HepG2 (cell line): ENCODE data around the gene ABCG2. TPM values are rescaled to one million over a fixed set of nuclear protein-coding genes. Genes with fewer than 3 reads are reported as not detected.

Experiments used
- ATAC-seq: fragments of 200-7000 bp; cut with Tn5 transposase; 3 replicates; pipeline ENCODE4 v1.9.1; 2020; ENCODE audit warnings: mild to moderate bottlenecking, moderate library complexity
- BruUV-seq: library from RNA; stranded (reverse); fragments of 400-500 nt; replicated peaks from 2 replicates; lab custom pipeline; 2021; lab: Mats Ljungman, UMichigan
- CTCF ChIA-PET: fragments of 300-600 bp; formaldehyde crosslinking; extraction: SDS; loops from one replicate; lab custom pipeline; 2021; ENCODE audit warnings: low total read pairs, inconsistent platforms, low intra/inter-chr PET ratio; lab: Yijun Ruan, JAX
- POLR2A ChIA-PET: fragments of 350-600 bp; sonication (Branson Sonifier 250); formaldehyde crosslinking; loops from one replicate; lab custom pipeline; 2020; ENCODE audit warnings: antibody characterized with exemption, inconsistent platforms; lab: Yijun Ruan, JAX
- DNase-seq: peaks from one replicate; pipeline ENCODE4 v3.0.0-alpha.2; 2015; ENCODE audit warnings: low spot score
- FAIRE-seq: peaks from 3 replicates; lab custom pipeline; 2011; peaks lifted over from hg19 to GRCh38; lab: Jason Lieb, UNC
- H2AFZ ChIP-seq: one replicate; pipeline ENCODE4 v1.6.1; 2011; ENCODE audit warnings: low read length, inconsistent platforms
- H3K27ac ChIP-seq: fragments of 300-600 bp; 3 replicates; pipeline ENCODE4 v1.8.0; 2011; ENCODE audit warnings: mixed run types, mild to moderate bottlenecking, mixed read lengths, low read length, inconsistent platforms; ENCODE audit not compliant: insufficient read depth; ENCODE audit errors: extremely low read length
- H3K27me3 ChIP-seq, 2 experiments: fragments of 200-600 bp in 1 of 2; 2 replicates in 1 of 2; 3 replicates in 1 of 2; pipeline versions ENCODE4 v1.6.0 to v1.8.0; 2011; ENCODE audit warnings: low read length in 2 of 2, mild to moderate bottlenecking in 2 of 2, moderate library complexity in 2 of 2, inconsistent platforms in 1 of 2; ENCODE audit not compliant: insufficient read depth in 2 of 2, control insufficient read depth in 1 of 2
- H3K36me3 ChIP-seq, 2 experiments: fragments of 200-600 bp in 1 of 2; replicated peaks in 1 of 2; 2 replicates in 1 of 2; 3 replicates in 1 of 2; pipeline versions ENCODE4 v1.5.1 to v1.8.0; 2011; ENCODE audit warnings: low read length in 2 of 2, inconsistent platforms in 1 of 2; ENCODE audit not compliant: insufficient read depth in 2 of 2, control insufficient read depth in 1 of 2
- H3K4me1 ChIP-seq: 2 replicates; pipeline ENCODE4 v1.5.1; 2012; ENCODE audit warnings: low read length, inconsistent platforms; ENCODE audit not compliant: insufficient read depth
- H3K4me2 ChIP-seq: 2 replicates; pipeline ENCODE4 v1.6.0; 2011; ENCODE audit warnings: low read depth, low read length, inconsistent platforms
- H3K4me3 ChIP-seq, 3 experiments: fragments of 200-600 bp in 1 of 3; sonication (generic), shearing (Covaris generic) in 1 of 3; replicated peaks in 1 of 3; 2 replicates each; pipeline ENCODE4 v1.5.1; 2011 to 2016; ENCODE audit warnings: low read length in 3 of 3, inconsistent platforms in 2 of 3, low read depth in 2 of 3, mild to moderate bottlenecking in 2 of 3, control low read depth in 1 of 3, mixed read lengths in 1 of 3; ENCODE audit not compliant: insufficient read depth in 1 of 3
- H3K79me2 ChIP-seq: one replicate; pipeline ENCODE4 v1.6.1; 2011; ENCODE audit warnings: low read length, inconsistent platforms; ENCODE audit not compliant: insufficient read depth
- H3K9ac ChIP-seq: 2 replicates; pipeline ENCODE4 v1.6.0; 2011; ENCODE audit warnings: mild to moderate bottlenecking, low read depth, low read length, inconsistent platforms; ENCODE audit not compliant: insufficient read depth
- H3K9me3 ChIP-seq: 2 replicates; pipeline ENCODE4 v1.5.1; 2012; ENCODE audit warnings: mild to moderate bottlenecking, low read length
- H4K20me1 ChIP-seq: 2 replicates; pipeline ENCODE4 v1.6.0; 2011; ENCODE audit warnings: inconsistent platforms, mild to moderate bottlenecking, low read length, moderate library complexity; ENCODE audit not compliant: insufficient read depth
- ARID5B ChIP-seq: IDR thresholded peaks from 2 replicates; pipeline ENCODE4 v1.4.0; 2020; ENCODE audit warnings: mild to moderate bottlenecking, missing genetic modification reagents
- ARNT2 ChIP-seq: sonication (generic); formaldehyde crosslinking; IDR thresholded peaks from 2 replicates; pipeline ENCODE4 v1.8.0; 2022; ENCODE audit warnings: mild to moderate bottlenecking, low read depth, missing genetic modification reagents, moderate library complexity
- BCL6 ChIP-seq: IDR thresholded peaks from 2 replicates; pipeline ENCODE4 v1.6.1; 2016; ENCODE audit warnings: missing genetic modification reagents, missing compliant biosample characterization
- CBFB ChIP-seq: sonication (generic); formaldehyde crosslinking; IDR thresholded peaks from 2 replicates; pipeline ENCODE4 v1.4.0; 2020; ENCODE audit warnings: missing genetic modification reagents
- DNMT3B ChIP-seq: conservative IDR thresholded peaks from 2 replicates; pipeline ENCODE4 v1.6.1; 2016; ENCODE audit warnings: missing biosample characterization, control low read depth
- ELK4 ChIP-seq: sonication (generic); formaldehyde crosslinking; IDR thresholded peaks from 2 replicates; pipeline ENCODE4 v1.9.0; 2021; ENCODE audit warnings: missing genetic modification reagents, borderline replicate concordance
- ESRRA ChIP-seq: sonication (generic); formaldehyde crosslinking; IDR thresholded peaks from 2 replicates; pipeline ENCODE4 v1.5.1; 2020; ENCODE audit warnings: mild to moderate bottlenecking, low read depth, missing genetic modification reagents
- GATAD2A ChIP-seq: IDR thresholded peaks from 2 replicates; pipeline ENCODE4 v1.6.1; 2016
- HOXA3 ChIP-seq: sonication (generic); formaldehyde crosslinking; IDR thresholded peaks from 2 replicates; pipeline ENCODE4 v1.5.0; 2020; ENCODE audit warnings: missing genetic modification reagents
- KLF11 ChIP-seq: IDR thresholded peaks from 2 replicates; pipeline ENCODE4 v1.6.1; 2016; ENCODE audit warnings: missing compliant biosample characterization
- REL ChIP-seq: sonication (generic); formaldehyde crosslinking; conservative IDR thresholded peaks from 2 replicates; pipeline ENCODE4 v1.8.0; 2022; ENCODE audit warnings: mild to moderate bottlenecking, missing genetic modification reagents, moderate library complexity
- REPIN1 ChIP-seq: sonication (generic); formaldehyde crosslinking; IDR thresholded peaks from 2 replicates; pipeline ENCODE4 v1.8.0; 2022; ENCODE audit warnings: missing genetic modification reagents, low read depth, mild to moderate bottlenecking, borderline replicate concordance
- SCMH1 ChIP-seq: sonication (generic); formaldehyde crosslinking; IDR thresholded peaks from 2 replicates; pipeline ENCODE4 v1.9.0; 2021; ENCODE audit warnings: missing genetic modification reagents, mild to moderate bottlenecking, borderline replicate concordance
- TFAP4 ChIP-seq: sonication (generic); IDR thresholded peaks from 2 replicates; pipeline ENCODE4 v1.6.1; 2016; ENCODE audit warnings: low read depth, borderline replicate concordance
- TRIM24 ChIP-seq: sonication (generic); formaldehyde crosslinking; IDR thresholded peaks from 2 replicates; pipeline ENCODE4 v1.8.0; 2022; ENCODE audit warnings: mild to moderate bottlenecking, missing genetic modification reagents
- ZBTB1 ChIP-seq: sonication (generic); formaldehyde crosslinking; IDR thresholded peaks from 2 replicates; pipeline ENCODE4 v1.4.0; 2020; ENCODE audit warnings: missing genetic modification reagents, borderline replicate concordance
- ZNF17 ChIP-seq: sonication (generic); formaldehyde crosslinking; IDR thresholded peaks from 2 replicates; pipeline ENCODE4 v1.5.0; 2020; ENCODE audit warnings: mild to moderate bottlenecking, missing genetic modification reagents
- ZNF354B ChIP-seq: sonication (generic); formaldehyde crosslinking; IDR thresholded peaks from 2 replicates; pipeline ENCODE4 v1.8.0; 2022; ENCODE audit warnings: mild to moderate bottlenecking, missing genetic modification reagents
- ZNF615 ChIP-seq: sonication (generic); formaldehyde crosslinking; IDR thresholded peaks from 2 replicates; pipeline ENCODE4 v1.5.0; 2020; ENCODE audit warnings: mild to moderate bottlenecking, missing genetic modification reagents, borderline replicate concordance
- ZNF768 ChIP-seq: sonication (generic); formaldehyde crosslinking; IDR thresholded peaks from 2 replicates; pipeline ENCODE4 v1.4.0; 2020; ENCODE audit warnings: missing genetic modification reagents
- WGBS: methylation state at CpG from one replicate; pipeline ENCODE4 v1.1.6; 2017; ENCODE audit warnings: low lambda C conversion rate; 5-methylcytosine and 5-hydroxymethylcytosine counted together
- in situ Hi-C: cut with HindIII; loops from 2 replicates; pipeline ENCODE4 v1.10.0; 2017; ENCODE audit warnings: low pct_unique_long_range_greater_than_20kb; ENCODE audit not compliant: extremely low pct_ligation_motif_present
- intact Hi-C: fragments of 100-400 bp; cut with micrococcal nuclease; formaldehyde crosslinking; loops from one replicate; pipeline ENCODE4 v1.10.0; 2022; ENCODE audit not compliant: unreplicated experiment
- polyA plus RNA-seq, 8 experiments: library from polyadenylated mRNA; depleted of rRNA in 3 of 8; stranded (reverse) in 7 of 8; unstranded in 1 of 8; fragments of >200 nt; fragmentation: Illumina TruSeq in 4 of 8; extraction: Trizol in 4 of 8; gene quantifications; 2 replicates each; pipeline versions ENCODE4 v1.2.1 to v1.2.3, GENCODE V29; 2011 to 2016; ENCODE audit warnings: low read depth in 4 of 8, missing spikeins in 1 of 8, mixed read lengths in 1 of 8; ENCODE audit not compliant: insufficient read depth in 1 of 8
- total RNA-seq, 5 experiments: library from RNA; depleted of rRNA; stranded (reverse); fragments of >200 nt; fragmentation: Illumina TruSeq; extraction: Trizol; gene quantifications; 2 replicates each; pipeline ENCODE4 v1.2.3, GENCODE V29; 2016; ENCODE audit warnings: low read depth in 1 of 5

The ABCG2 gene
- total and polyA plus RNA-seq, 2 of the 13 experiments (the other 11 are each of a cell fraction or from before 2014, with no cell fraction given), result 10.0 to 15.7 TPM

- TF ChIP-seq ZNF354B (CRISPR knock-in tag) (no peak), ARNT2 (CRISPR knock-in tag) (no peak), REPIN1 (CRISPR knock-in tag) (no peak), ZNF17 (CRISPR knock-in tag) (no peak), CBFB (CRISPR knock-in tag) (no peak), ZNF768 (CRISPR knock-in tag) (no peak), TFAP4 (no peak), ZNF615 (CRISPR knock-in tag) (no peak), ESRRA (CRISPR knock-in tag) (no peak)
- TF ChIP-seq, all 625 proteins: peak for 0
Measured at GRCh38 chr4:88043001-88043400, 115.4 kb downstream of the ABCG2 start (continued).

- FAIRE-seq, result peak; percentile 81
- no peaks in the 10 kb centered on the region for H3K27me3 ChIP-seq
- H3K79me2 ChIP-seq, result no peaks in the 10 kb centered on the region
- ChIA-PET POLR2A (interaction anchor here (0.6 kb wide), 1 partner anchor 189 kb away, joined by 4 read pairs; no protein-coding TSS in a partner anchor), CTCF (no interaction called here)
- H3K4me2 ChIP-seq, result peak overlapping the region; percentile 32
- no peak overlapping the region for H2AFZ ChIP-seq
- WGBS, result 8% methylated on average over 2 of the region's 2 CpGs
- intact Hi-C loops, result no loop called here
- DNase-seq, result peak; percentile 27
- H3K9me3 ChIP-seq, result no peaks in the 10 kb centered on the region
- H3K4me3 ChIP-seq, result no peak overlapping the region
- H3K36me3 ChIP-seq, result peaks cover 10 to 46% of the 10 kb centered on the region in 2 experiments; a peak in 4 of 5 replicates
- BruUV-seq, result no TSS peak
- no peak overlapping the region for H3K9ac ChIP-seq
- peak; percentile 92 for ATAC-seq
- peaks cover 16% of the 10 kb centered on the region for H3K4me1 ChIP-seq
- no peaks in the 10 kb centered on the region for H4K20me1 ChIP-seq
- H3K27ac ChIP-seq, result peak overlapping the region; percentile 26
- in situ Hi-C loops, result no loop called here
- TF ChIP-seq HOXA3 (CRISPR knock-in tag) (0 out of 2 replicates have a peak, but pooled peaks have one; percentile 33), REL (no peak), SCMH1 (no peak), KLF11 (no peak), DNMT3B (CRISPR knock-in tag) (no peak), TRIM24 (CRISPR knock-in tag) (no peak), ELK4 (CRISPR knock-in tag) (no peak), GATAD2A (CRISPR knock-in tag) (no peak), ARID5B (CRISPR knock-in tag) (peak; percentile 49; the same call in 1 of the 2 replicates), ZBTB1 (CRISPR knock-in tag) (no peak), BCL6 (CRISPR knock-in tag) (peak; percentile 33; the same call in 1 of the 2 replicates)
Measured at GRCh38 chr4:88041626-88042025, 116.8 kb downstream of the ABCG2 start.
